ENCODE results near the gene TANC1.
"Not testable (repeated sequence)": the region's sequence is repeated elsewhere in the genome, so short reads cannot be mapped to it uniquely, and the experiment has no call there.

The TANC1 gene

GRCh38 chr2:159082119-159082518, 113.7 kb downstream of the TANC1 start:
- DNase-seq (ENCODE audit: extremely low read depth in 1 of 2, low read depth in 1 of 2) = no peak

GRCh38 chr2:159084384-159085370, 116.2 kb downstream of the TANC1 start:
- DNase-seq (ENCODE audit: extremely low read depth in 1 of 2, low read depth in 1 of 2) = no peak

- DNase-seq (ENCODE audit: extremely low read depth in 1 of 2, low read depth in 1 of 2) = no peak
These were observed 117.9 kb downstream of the TANC1 start for GRCh38 chr2:159086342-159086741.

GRCh38 chr2:159086826-159087225, 118.4 kb downstream of the TANC1 start:
- no peak for DNase-seq (ENCODE audit: extremely low read depth in 1 of 2, low read depth in 1 of 2)

GRCh38 chr2:159088906-159089305, 120.5 kb downstream of the TANC1 start:
- no peak for DNase-seq (ENCODE audit: extremely low read depth in 1 of 2, low read depth in 1 of 2)

GRCh38 chr2:159089543-159089942, 121.1 kb downstream of the TANC1 start:
- DNase-seq (ENCODE audit: extremely low read depth in 1 of 2, low read depth in 1 of 2) = no peak

- no peak for DNase-seq (ENCODE audit: extremely low read depth in 1 of 2, low read depth in 1 of 2)
These were observed 122.2 kb downstream of the TANC1 start for GRCh38 chr2:159090514-159091201.

GRCh38 chr2:159091381-159091780, 122.9 kb downstream of the TANC1 start:
- no peak for DNase-seq (ENCODE audit: extremely low read depth in 1 of 2, low read depth in 1 of 2)

- no peak for DNase-seq (ENCODE audit: extremely low read depth in 1 of 2, low read depth in 1 of 2)
These were observed 123.5 kb downstream of the TANC1 start for GRCh38 chr2:159091976-159092375.

- DNase-seq (ENCODE audit: extremely low read depth in 1 of 2, low read depth in 1 of 2) = no peak
These were observed 125.1 kb downstream of the TANC1 start for GRCh38 chr2:159093497-159093896.

- DNase-seq (ENCODE audit: extremely low read depth in 1 of 2, low read depth in 1 of 2) = no peak
These were observed 125.8 kb downstream of the TANC1 start for GRCh38 chr2:159094173-159094737.

GRCh38 chr2:159095813-159096212, 127.4 kb downstream of the TANC1 start:
- DNase-seq (ENCODE audit: extremely low read depth in 1 of 2, low read depth in 1 of 2) = no peak

GRCh38 chr2:159096302-159096855, 127.9 kb downstream of the TANC1 start:
- DNase-seq (ENCODE audit: extremely low read depth in 1 of 2, low read depth in 1 of 2) = not testable (repeated sequence)

GRCh38 chr2:159096901-159097300, 128.5 kb downstream of the TANC1 start:
- DNase-seq (ENCODE audit: extremely low read depth in 1 of 2, low read depth in 1 of 2) = no peak

- no peak for DNase-seq (ENCODE audit: extremely low read depth in 1 of 2, low read depth in 1 of 2)
These were observed 129.9 kb downstream of the TANC1 start for GRCh38 chr2:159098361-159098760.

- DNase-seq (ENCODE audit: extremely low read depth in 1 of 2, low read depth in 1 of 2) = no peak
These were observed 130.5 kb downstream of the TANC1 start for GRCh38 chr2:159098921-159099411.

- DNase-seq (ENCODE audit: extremely low read depth in 1 of 2, low read depth in 1 of 2) = no peak
These were observed 133.5 kb downstream of the TANC1 start for GRCh38 chr2:159101755-159102489.

GRCh38 chr2:159103411-159103810, 135.0 kb downstream of the TANC1 start:
- DNase-seq (ENCODE audit: extremely low read depth in 1 of 2, low read depth in 1 of 2) = no peak

GRCh38 chr2:159106109-159106508, 137.7 kb downstream of the TANC1 start:
- no peak for DNase-seq (ENCODE audit: extremely low read depth in 1 of 2, low read depth in 1 of 2)

GRCh38 chr2:159108181-159108893, 139.9 kb downstream of the TANC1 start:
- no peak for DNase-seq (ENCODE audit: extremely low read depth in 1 of 2, low read depth in 1 of 2)
